Panc1 (cell line): ENCODE measurements around the gene CCDC70. TPM values are rescaled to one million over a fixed set of nuclear protein-coding genes. Genes with fewer than 3 reads are reported as not detected.

Source experiments
- ATAC-seq: fragments of 200-7000 bp; cut with Tn5 transposase; 2 replicates; pipeline ENCODE4 v1.9.1; 2020; ENCODE audit warnings: mild to moderate bottlenecking, moderate library complexity
- BruUV-seq: library from RNA; stranded (reverse); fragments of 400-500 nt; replicated peaks from 2 replicates; lab custom pipeline; 2021; lab: Mats Ljungman, UMichigan
- CTCF ChIA-PET: fragments of 300-600 bp; sonication (Branson Sonifier 250); formaldehyde crosslinking; loops from one replicate; lab custom pipeline; 2022; ENCODE audit warnings: antibody characterized with exemption; lab: Charles Lee
- POLR2A ChIA-PET: fragments of 300-600 bp; sonication (Branson Sonifier 250); formaldehyde crosslinking; loops from one replicate; lab custom pipeline; 2022; ENCODE audit warnings: antibody characterized with exemption; lab: Charles Lee
- DNase-seq: peaks from one replicate; pipeline ENCODE4 v3.0.0-alpha.2; 2010; ENCODE audit warnings: low read depth, low spot score
- H3K27ac ChIP-seq: 2 replicates; pipeline ENCODE4 v1.5.1; 2011; ENCODE audit warnings: mild to moderate bottlenecking, low read length, inconsistent platforms
- H3K27me3 ChIP-seq: fragments of 200-500 bp; sonication (Bioruptor generic); 2 replicates; pipeline ENCODE4 v1.6.0; 2014; ENCODE audit warnings: low read length, inconsistent platforms; ENCODE audit not compliant: control insufficient read depth, insufficient read depth
- H3K36me3 ChIP-seq: fragments of 200-500 bp; sonication (Bioruptor generic); 2 replicates; pipeline ENCODE4 v1.5.1; 2014; ENCODE audit warnings: inconsistent platforms, mild to moderate bottlenecking, low read length, moderate library complexity; ENCODE audit not compliant: control insufficient read depth, insufficient read depth
- H3K4me1 ChIP-seq: 2 replicates; pipeline ENCODE4 v1.5.1; 2011; ENCODE audit warnings: inconsistent platforms, mild to moderate bottlenecking, low read length, moderate library complexity; ENCODE audit not compliant: control insufficient read depth, insufficient read depth
- H3K4me3 ChIP-seq, 2 experiments: 2 replicates each; pipeline ENCODE4 v1.5.1; 2011 to 2012; ENCODE audit warnings: low read depth in 2 of 2, low read length in 2 of 2, mild to moderate bottlenecking in 2 of 2, inconsistent platforms in 1 of 2, moderate library complexity in 1 of 2
- H3K9me3 ChIP-seq: fragments of 200-500 bp; sonication (Bioruptor generic); 2 replicates; pipeline ENCODE4 v1.5.1; 2014; ENCODE audit warnings: low read depth, mild to moderate bottlenecking, inconsistent platforms, low read length, moderate library complexity; ENCODE audit not compliant: control insufficient read depth, insufficient read depth
- CTCF ChIP-seq: fragments of 450-650 bp; IDR thresholded peaks from 2 replicates; pipeline ENCODE4 v1.5.1; 2017; ENCODE audit warnings: mild to moderate bottlenecking
- POLR2AphosphoS5 ChIP-seq: IDR thresholded peaks from 2 replicates; pipeline ENCODE4 v1.6.1; 2012; ENCODE audit warnings: mild to moderate bottlenecking, low read depth, low read length, moderate library complexity
- SIN3A ChIP-seq: IDR thresholded peaks from 2 replicates; pipeline ENCODE4 v1.6.1; 2012; ENCODE audit warnings: low read depth, mild to moderate bottlenecking, low read length, moderate library complexity, borderline replicate concordance; ENCODE audit not compliant: insufficient read depth
- TCF7L2 ChIP-seq: IDR thresholded peaks from 2 replicates; pipeline ENCODE4 v1.6.1; 2011; ENCODE audit warnings: mild to moderate bottlenecking, low read depth, low read length, inconsistent platforms
- in situ Hi-C: cut with HindIII; loops from 2 replicates; pipeline ENCODE4 v1.10.0; 2016; ENCODE audit warnings: low sequenced_read_pairs, low pct_unique_long_range_greater_than_20kb
- intact Hi-C: fragments of 100-400 bp; cut with micrococcal nuclease; formaldehyde crosslinking; loops from one replicate; pipeline ENCODE4 v1.10.0; 2022; ENCODE audit not compliant: unreplicated experiment
- total RNA-seq: library from RNA; stranded (reverse); gene quantifications from one replicate; pipeline ENCODE4 v1.2.1, GENCODE V29; 2021; ENCODE audit not compliant: unreplicated experiment
- TF ChIP-seq, protein P1 (sequence below), 2 experiments: IDR thresholded peaks; 2 replicates each; pipeline ENCODE4 v1.6.1; 2011 to 2012; ENCODE audit warnings: low read depth in 2 of 2, control low read depth in 1 of 2, low read length in 1 of 2, mild to moderate bottlenecking in 1 of 2, moderate library complexity in 1 of 2; ENCODE audit not compliant: insufficient read depth in 1 of 2

CCDC70 gene
- total RNA-seq, 1 experiment from 2014 or later, result not detected

DNA sequence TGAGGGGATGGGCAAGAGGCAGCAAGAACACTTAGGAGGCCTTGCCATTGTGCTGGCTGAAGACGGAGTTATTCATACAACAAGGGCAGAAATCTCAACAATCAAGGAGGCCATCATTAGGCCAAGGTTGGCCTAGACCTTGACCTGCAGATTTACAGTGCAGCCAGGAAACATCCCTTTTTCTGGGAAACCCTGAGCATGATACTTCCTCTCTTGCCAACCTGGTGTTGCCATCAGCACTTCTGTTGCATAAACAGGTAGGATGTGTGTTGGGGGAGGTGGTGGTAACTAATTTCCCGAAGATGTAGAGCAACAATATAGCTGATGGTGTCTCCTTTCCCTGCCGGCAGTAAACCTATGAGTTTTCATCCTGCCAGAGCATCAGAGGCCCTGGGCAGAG is 24.8 kb upstream of the CCDC70 start:
- H3K27ac ChIP-seq, result no peak overlapping the region
- DNase-seq (no peak), ATAC-seq (no peak)
- TF ChIP-seq, protein P1, sequence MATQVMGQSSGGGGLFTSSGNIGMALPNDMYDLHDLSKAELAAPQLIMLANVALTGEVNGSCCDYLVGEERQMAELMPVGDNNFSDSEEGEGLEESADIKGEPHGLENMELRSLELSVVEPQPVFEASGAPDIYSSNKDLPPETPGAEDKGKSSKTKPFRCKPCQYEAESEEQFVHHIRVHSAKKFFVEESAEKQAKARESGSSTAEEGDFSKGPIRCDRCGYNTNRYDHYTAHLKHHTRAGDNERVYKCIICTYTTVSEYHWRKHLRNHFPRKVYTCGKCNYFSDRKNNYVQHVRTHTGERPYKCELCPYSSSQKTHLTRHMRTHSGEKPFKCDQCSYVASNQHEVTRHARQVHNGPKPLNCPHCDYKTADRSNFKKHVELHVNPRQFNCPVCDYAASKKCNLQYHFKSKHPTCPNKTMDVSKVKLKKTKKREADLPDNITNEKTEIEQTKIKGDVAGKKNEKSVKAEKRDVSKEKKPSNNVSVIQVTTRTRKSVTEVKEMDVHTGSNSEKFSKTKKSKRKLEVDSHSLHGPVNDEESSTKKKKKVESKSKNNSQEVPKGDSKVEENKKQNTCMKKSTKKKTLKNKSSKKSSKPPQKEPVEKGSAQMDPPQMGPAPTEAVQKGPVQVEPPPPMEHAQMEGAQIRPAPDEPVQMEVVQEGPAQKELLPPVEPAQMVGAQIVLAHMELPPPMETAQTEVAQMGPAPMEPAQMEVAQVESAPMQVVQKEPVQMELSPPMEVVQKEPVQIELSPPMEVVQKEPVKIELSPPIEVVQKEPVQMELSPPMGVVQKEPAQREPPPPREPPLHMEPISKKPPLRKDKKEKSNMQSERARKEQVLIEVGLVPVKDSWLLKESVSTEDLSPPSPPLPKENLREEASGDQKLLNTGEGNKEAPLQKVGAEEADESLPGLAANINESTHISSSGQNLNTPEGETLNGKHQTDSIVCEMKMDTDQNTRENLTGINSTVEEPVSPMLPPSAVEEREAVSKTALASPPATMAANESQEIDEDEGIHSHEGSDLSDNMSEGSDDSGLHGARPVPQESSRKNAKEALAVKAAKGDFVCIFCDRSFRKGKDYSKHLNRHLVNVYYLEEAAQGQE (IDR thresholded peaks at IDR 0.05; ENCODE audit: insufficient read depth in 1 of 2, low read depth in 2 of 2, low read length in 1 of 2), result no peak
- TF ChIP-seq TCF7L2 (no peak), POLR2AphosphoS5 (no peak), SIN3A (no peak), CTCF (no peak)
- ChIA-PET CTCF (no interaction called here), POLR2A (no interaction called here)
- no peaks in the 10 kb centered on the region for H3K4me1 ChIP-seq
- H3K36me3 ChIP-seq, result no peaks in the 10 kb centered on the region
- H3K4me3 ChIP-seq, result no peak overlapping the region
- in situ Hi-C loops, result no loop called here
- no TSS peak for BruUV-seq
- no peaks in the 10 kb centered on the region for H3K9me3 ChIP-seq
- intact Hi-C loops, result no loop called here
- no peaks in the 10 kb centered on the region for H3K27me3 ChIP-seq

- BruUV-seq, result no TSS peak
- DNase-seq (no peak), ATAC-seq (no peak)
- no peaks in the 10 kb centered on the region for H3K9me3 ChIP-seq
- H3K36me3 ChIP-seq, result no peaks in the 10 kb centered on the region
- intact Hi-C loops (no loop called here), in situ Hi-C loops (no loop called here)
- H3K27me3 ChIP-seq, result no peaks in the 10 kb centered on the region
- no peak overlapping the region for H3K27ac ChIP-seq
- TF ChIP-seq CTCF, result no peak
- ChIA-PET CTCF (no interaction called here), POLR2A (no interaction called here)
- no peaks in the 10 kb centered on the region for H3K4me1 ChIP-seq
- no peak overlapping the region for H3K4me3 ChIP-seq
Observed at GRCh38 chr13:51838240-51838846, 23.4 kb upstream of the CCDC70 start.
